ENCODE data around the gene USH1G. TPM values are rescaled to one million over a fixed set of nuclear protein-coding genes. Genes with fewer than 3 reads are reported as not detected.

USH1G gene
- total RNA-seq, 1 donor from 2014 or later = 3.9 TPM

GRCh38 chr17:74951065-74951464 lies 28.0 kb upstream of the USH1G start:
- Mint-ChIP-seq H3K27me3 (ENCODE audit: low read depth) (peaks cover 11% of the 10 kb centered on the region), H3K36me3 (peaks cover 5% of the 10 kb centered on the region), H3K27ac (no peak overlapping the region), H3K9me3 (no peaks in the 10 kb centered on the region), H3K4me1 (peaks cover 5% of the 10 kb centered on the region), H3K4me3 (no peak overlapping the region)
- TF ChIP-seq, protein P1, sequence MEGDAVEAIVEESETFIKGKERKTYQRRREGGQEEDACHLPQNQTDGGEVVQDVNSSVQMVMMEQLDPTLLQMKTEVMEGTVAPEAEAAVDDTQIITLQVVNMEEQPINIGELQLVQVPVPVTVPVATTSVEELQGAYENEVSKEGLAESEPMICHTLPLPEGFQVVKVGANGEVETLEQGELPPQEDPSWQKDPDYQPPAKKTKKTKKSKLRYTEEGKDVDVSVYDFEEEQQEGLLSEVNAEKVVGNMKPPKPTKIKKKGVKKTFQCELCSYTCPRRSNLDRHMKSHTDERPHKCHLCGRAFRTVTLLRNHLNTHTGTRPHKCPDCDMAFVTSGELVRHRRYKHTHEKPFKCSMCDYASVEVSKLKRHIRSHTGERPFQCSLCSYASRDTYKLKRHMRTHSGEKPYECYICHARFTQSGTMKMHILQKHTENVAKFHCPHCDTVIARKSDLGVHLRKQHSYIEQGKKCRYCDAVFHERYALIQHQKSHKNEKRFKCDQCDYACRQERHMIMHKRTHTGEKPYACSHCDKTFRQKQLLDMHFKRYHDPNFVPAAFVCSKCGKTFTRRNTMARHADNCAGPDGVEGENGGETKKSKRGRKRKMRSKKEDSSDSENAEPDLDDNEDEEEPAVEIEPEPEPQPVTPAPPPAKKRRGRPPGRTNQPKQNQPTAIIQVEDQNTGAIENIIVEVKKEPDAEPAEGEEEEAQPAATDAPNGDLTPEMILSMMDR (IDR thresholded peaks at IDR 0.05; ENCODE audit: unreplicated experiment) = no peak
- no peak for DNase-seq (ENCODE audit: low spot score in 2 of 2, unreplicated experiment in 2 of 2)

GRCh38 chr17:74950207-74950606 lies 27.2 kb upstream of the USH1G start:
- H3K36me3 Mint-ChIP-seq = peaks cover 5% of the 10 kb centered on the region
- peaks cover 5% of the 10 kb centered on the region for H3K4me1 Mint-ChIP-seq
- no peak overlapping the region for H3K4me3 Mint-ChIP-seq
- peaks cover 19% of the 10 kb centered on the region for H3K27me3 Mint-ChIP-seq (ENCODE audit: low read depth)
- TF ChIP-seq, protein P1 (IDR thresholded peaks at IDR 0.05; ENCODE audit: unreplicated experiment) = no peak
- no peaks in the 10 kb centered on the region for H3K9me3 Mint-ChIP-seq
- no peak for DNase-seq (ENCODE audit: low spot score in 2 of 2, unreplicated experiment in 2 of 2)
- H3K27ac Mint-ChIP-seq = no peak overlapping the region

DNA sequence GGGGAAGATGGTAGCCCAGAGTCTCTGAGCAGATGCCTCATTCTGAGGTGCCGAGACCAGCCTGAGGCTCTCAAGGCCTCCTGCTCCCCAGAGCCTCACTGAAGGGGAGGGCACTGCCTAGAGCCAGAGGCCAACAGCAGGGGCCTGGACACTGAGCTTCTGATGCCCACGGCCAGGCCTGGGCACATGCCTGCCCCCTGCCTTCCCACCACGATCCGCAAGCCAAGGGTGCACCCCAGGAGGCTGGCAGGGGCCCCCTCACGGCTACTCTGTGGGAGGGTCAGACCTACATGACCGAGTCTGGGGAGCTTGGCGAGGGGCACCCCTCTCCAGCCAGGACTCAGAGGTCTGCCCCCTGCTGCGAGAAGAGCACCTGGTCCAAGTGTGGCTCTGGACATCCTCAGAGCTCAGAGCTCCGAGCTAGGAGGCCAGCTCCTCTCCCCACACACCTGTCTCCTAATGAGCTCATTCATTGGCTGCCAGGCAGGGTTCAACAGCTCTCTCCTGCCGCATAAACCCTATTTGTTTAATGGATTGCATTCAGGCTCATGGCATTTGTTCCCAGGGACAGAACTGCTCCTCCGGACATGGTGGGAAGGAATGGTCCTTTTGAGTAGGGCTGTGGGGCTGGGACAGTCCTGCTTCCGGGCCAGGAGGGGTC lies 26.5 kb upstream of the USH1G start:
- TF ChIP-seq, protein P1 (IDR thresholded peaks at IDR 0.05; ENCODE audit: unreplicated experiment) = no peak
- no peaks in the 10 kb centered on the region for H3K9me3 Mint-ChIP-seq
- H3K27me3 Mint-ChIP-seq (ENCODE audit: low read depth) = peaks cover 23% of the 10 kb centered on the region
- peaks cover 5% of the 10 kb centered on the region for H3K4me1 Mint-ChIP-seq
- DNase-seq (ENCODE audit: low spot score in 2 of 2, unreplicated experiment in 2 of 2) = no peak
- no peak overlapping the region for H3K4me3 Mint-ChIP-seq
- no peaks in the 10 kb centered on the region for H3K36me3 Mint-ChIP-seq
- H3K27ac Mint-ChIP-seq = no peak overlapping the region

DNA sequence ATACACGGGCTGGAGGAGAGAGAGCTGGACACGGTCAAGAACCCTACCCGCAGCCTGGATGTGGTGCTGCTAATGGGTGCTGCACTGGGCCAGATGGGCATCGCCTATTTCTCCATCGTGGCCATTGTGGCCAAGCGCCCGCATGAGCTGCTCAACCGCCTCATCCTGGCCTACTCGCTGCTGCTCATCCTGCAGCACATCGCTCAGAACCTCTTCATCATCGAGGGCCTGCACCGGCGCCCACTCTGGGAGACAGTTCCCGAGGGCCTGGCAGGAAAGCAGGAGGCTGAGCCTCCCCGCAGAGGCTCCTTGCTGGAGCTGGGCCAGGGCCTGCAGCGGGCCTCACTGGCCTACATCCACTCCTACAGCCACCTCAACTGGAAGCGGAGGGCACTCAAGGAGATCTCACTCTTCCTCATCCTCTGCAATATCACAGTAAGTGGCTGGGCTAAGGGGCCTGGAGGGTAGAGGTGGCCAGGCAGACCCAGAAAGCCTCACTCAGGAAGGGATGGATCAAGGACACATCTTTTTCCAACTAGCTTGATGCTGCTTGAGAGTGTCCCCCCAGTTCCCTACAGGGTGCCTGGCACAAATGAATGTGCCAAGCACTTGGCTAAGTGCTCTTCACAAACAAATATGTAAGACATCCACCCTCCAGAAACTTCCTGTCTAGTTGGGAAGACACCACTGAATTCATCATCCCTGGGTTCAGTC lies 24.1 kb upstream of the USH1G start:
- Mint-ChIP-seq H3K27ac (no peak overlapping the region), H3K27me3 (ENCODE audit: low read depth) (peaks cover 47% of the 10 kb centered on the region), H3K4me1 (peaks cover 5% of the 10 kb centered on the region), H3K36me3 (no peaks in the 10 kb centered on the region), H3K4me3 (no peak overlapping the region), H3K9me3 (no peaks in the 10 kb centered on the region)
- TF ChIP-seq, protein P1 (IDR thresholded peaks at IDR 0.05; ENCODE audit: unreplicated experiment) = no peak
- DNase-seq (ENCODE audit: low spot score in 2 of 2, unreplicated experiment in 2 of 2) = no peak

GRCh38 chr17:74946641-74947040 lies 23.6 kb upstream of the USH1G start:
- DNase-seq (ENCODE audit: low spot score in 2 of 2, unreplicated experiment in 2 of 2) = no peak
- Mint-ChIP-seq H3K4me1 (peaks cover 5% of the 10 kb centered on the region), H3K27ac (no peak overlapping the region), H3K36me3 (no peaks in the 10 kb centered on the region), H3K9me3 (no peaks in the 10 kb centered on the region), H3K27me3 (ENCODE audit: low read depth) (peaks cover 52% of the 10 kb centered on the region), H3K4me3 (no peak overlapping the region)
- TF ChIP-seq, protein P1 (IDR thresholded peaks at IDR 0.05; ENCODE audit: unreplicated experiment) = no peak

Measured in mesothelial cell of epicardium (in vitro differentiated cells).